ENCODE results near the gene GRM4. TPM values are rescaled to one million over a fixed set of nuclear protein-coding genes. Genes with fewer than 3 reads are reported as not detected.

The GRM4 gene
- total and polyA plus RNA-seq, 10 of the 15 experiments (the other 5 are each of a cell fraction or from before 2014, with no cell fraction given), result 0.01 to 0.31 (median 0.05) TPM; not detected in 2

GRCh38 chr6:34067814-34068213 lies 78.1 kb downstream of the GRM4 start:
- no peaks in the 10 kb centered on the region for H3K36me3 ChIP-seq (ENCODE audit: control insufficient read depth in 2 of 2, insufficient read depth in 2 of 2, low read length in 1 of 2)
- H4K20me1 ChIP-seq (ENCODE audit: control insufficient read depth, insufficient read depth), result no peaks in the 10 kb centered on the region
- 35% methylated on average over 13 of the region's 13 CpGs for WGBS (ENCODE audit: insufficient coverage, insufficient replicate concordance, low lambda C conversion rate, missing lambda C conversion rate)
- H3K4me1 ChIP-seq (ENCODE audit: control insufficient read depth, insufficient read depth, low read length), result no peaks in the 10 kb centered on the region
- ATAC-seq (peak; percentile 61), DNase-seq (ENCODE audit: low read depth, low spot score) (no peak), FAIRE-seq (no peak)
- H3K4me3 ChIP-seq, result no peak overlapping the region
- no peak overlapping the region for H2AFZ ChIP-seq (ENCODE audit: control insufficient read depth, low read depth, low read length)
- H3K9ac ChIP-seq (ENCODE audit: control insufficient read depth, insufficient read depth, low read length), result no peak overlapping the region
- ChIA-PET CTCF (interaction anchor here (0.6 kb wide), 1 partner anchor 137 kb away, joined by 3 read pairs; no protein-coding TSS in a partner anchor), POLR2A (no interaction called here), RAD21 (ENCODE audit: unreplicated experiment) (no interaction called here), SMC1A (ENCODE audit: uncharacterized antibody, unreplicated experiment) (no interaction called here)
- H3K9me3 ChIP-seq (replicated peaks; ENCODE audit: control insufficient read depth, insufficient read depth, low read length), result no peaks in the 10 kb centered on the region; the same call in 2 of the 3 replicates
- in situ Hi-C loops (cut with MboI), result no loop called here
- TF ChIP-seq JUNB (IDR thresholded peaks at IDR 0.05) (no peak), CHD2 (IDR thresholded peaks at IDR 0.05; ENCODE audit: borderline replicate concordance, low read depth, low read length) (no peak), TCF7 (IDR thresholded peaks at IDR 0.05; ENCODE audit: borderline replicate concordance) (no peak), PBX3 (IDR thresholded peaks at IDR 0.05; ENCODE audit: insufficient replicate concordance, low read depth, low read length) (no peak), CTCF (IDR thresholded peaks at IDR 0.05 in 2 of 3, conservative IDR thresholded peaks at IDR 0.05 in 1 of 3; ENCODE audit: control insufficient read depth in 2 of 3, extremely low read depth in 1 of 3, insufficient read depth in 1 of 3, low read depth in 3 of 3, low read length in 3 of 3) (peak; percentile 26 to 45 (median 36); a peak in 4 of 6 replicates), RAD21 (IDR thresholded peaks at IDR 0.05; ENCODE audit: insufficient read depth, low read depth, low read length) (peak; percentile 51)
- intact Hi-C loops (cut with micrococcal nuclease; ENCODE audit: unreplicated experiment), result no loop called here
- no TSS peak for BruUV-seq (replicated peaks)
- no peaks in the 10 kb centered on the region for H3K79me2 ChIP-seq (ENCODE audit: control insufficient read depth, insufficient read depth, low read length)
- peaks cover 0 to 3% of the 10 kb centered on the region in 2 experiments; a peak in 1 of 4 replicates for H3K27me3 ChIP-seq (replicated peaks in 1 of 2; ENCODE audit: control insufficient read depth in 2 of 2, insufficient read depth in 2 of 2, low read length in 1 of 2)
- no peak overlapping the region for H3K4me2 ChIP-seq (ENCODE audit: control insufficient read depth, insufficient read depth)
- H3K27ac ChIP-seq (ENCODE audit: control insufficient read depth, insufficient read depth), result no peak overlapping the region

Data from GM12878 (cell line).